Activated naive CD8-positive, alpha-beta T cell treated with anti-CD3 and anti-CD28 coated beads, Interleukin-2, amount 50 U/mL, for 24 hours (primary cell): ENCODE measurements around the gene GSTP1.
"Not testable (repeated sequence)": the region's sequence is repeated elsewhere in the genome, so short reads cannot be mapped to it uniquely, and the experiment has no call there.

ENCODE experiments used
- ATAC-seq: fragments of 150-1000 bp; cut with Tn5 transposase; one replicate; pipeline ENCODE4 v1.10.0; 2021
- DNase-seq: peaks from one replicate; pipeline ENCODE4 v3.0.0; 2021
- H3K27ac Mint-ChIP-seq: one replicate; pipeline ENCODE4 v1.8.0; 2021; ENCODE audit warnings: mild to moderate bottlenecking, mixed read lengths
- H3K27me3 Mint-ChIP-seq: one replicate; pipeline ENCODE4 v1.8.0; 2021; ENCODE audit warnings: mixed read lengths
- H3K36me3 Mint-ChIP-seq: one replicate; pipeline ENCODE4 v1.8.0; 2021; ENCODE audit warnings: low read depth, mixed read lengths
- H3K4me1 Mint-ChIP-seq: one replicate; pipeline ENCODE4 v1.8.0; 2021; ENCODE audit warnings: mixed read lengths
- H3K4me3 Mint-ChIP-seq: one replicate; pipeline ENCODE4 v1.8.0; 2021; ENCODE audit warnings: mild to moderate bottlenecking, moderate library complexity, mixed read lengths
- H3K9me3 Mint-ChIP-seq: one replicate; pipeline ENCODE4 v1.8.0; 2021; ENCODE audit warnings: mixed read lengths

Gene GSTP1

DNA sequence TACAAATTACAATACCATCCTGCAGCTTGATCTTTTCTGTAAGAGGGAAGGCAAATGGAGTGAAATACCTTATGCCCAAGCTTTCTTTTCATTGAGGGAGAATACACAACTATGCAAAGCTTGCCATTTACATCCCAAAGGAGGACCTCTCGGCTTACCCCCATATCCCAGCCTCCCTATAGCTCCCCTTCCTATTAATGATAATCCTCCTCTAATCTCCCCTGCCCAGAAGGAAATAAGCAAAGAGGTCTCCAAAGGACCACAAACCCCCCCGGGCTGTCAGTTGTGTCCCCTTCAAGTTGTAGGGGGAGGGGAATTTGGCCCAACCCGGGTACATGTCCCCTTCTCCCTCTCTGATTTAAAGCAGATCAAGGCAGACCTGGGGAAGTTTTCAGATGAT is 38.3 kb downstream of the GSTP1 start:
- H3K27me3 Mint-ChIP-seq, ATAC-seq, H3K36me3 Mint-ChIP-seq, H3K4me1 Mint-ChIP-seq, H3K9me3 Mint-ChIP-seq, H3K4me3 Mint-ChIP-seq, DNase-seq, H3K27ac Mint-ChIP-seq: not testable (repeated sequence)

DNA sequence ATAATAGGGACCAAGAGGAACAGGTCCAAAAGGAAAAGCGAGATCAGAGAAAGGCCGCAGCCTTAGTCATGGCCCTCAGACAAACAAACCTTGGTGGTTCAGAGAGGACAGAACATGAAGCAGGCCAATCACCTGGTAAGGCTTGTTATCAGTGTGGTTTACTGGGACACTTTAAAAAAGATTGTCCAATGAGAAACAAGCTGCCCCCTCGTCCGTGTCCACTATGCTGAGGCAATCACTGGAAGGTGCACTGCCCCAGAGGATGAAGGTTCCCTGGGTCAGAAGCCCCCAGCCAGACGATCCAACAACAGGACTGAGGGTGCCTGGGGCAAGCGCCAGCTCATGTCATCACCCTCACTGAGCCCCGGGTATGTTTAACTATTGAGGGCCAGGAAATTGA is 39.3 kb downstream of the GSTP1 start:
- not testable (repeated sequence) for H3K9me3 Mint-ChIP-seq, H3K27me3 Mint-ChIP-seq, H3K4me1 Mint-ChIP-seq, H3K27ac Mint-ChIP-seq, DNase-seq, ATAC-seq, H3K36me3 Mint-ChIP-seq, H3K4me3 Mint-ChIP-seq

DNA sequence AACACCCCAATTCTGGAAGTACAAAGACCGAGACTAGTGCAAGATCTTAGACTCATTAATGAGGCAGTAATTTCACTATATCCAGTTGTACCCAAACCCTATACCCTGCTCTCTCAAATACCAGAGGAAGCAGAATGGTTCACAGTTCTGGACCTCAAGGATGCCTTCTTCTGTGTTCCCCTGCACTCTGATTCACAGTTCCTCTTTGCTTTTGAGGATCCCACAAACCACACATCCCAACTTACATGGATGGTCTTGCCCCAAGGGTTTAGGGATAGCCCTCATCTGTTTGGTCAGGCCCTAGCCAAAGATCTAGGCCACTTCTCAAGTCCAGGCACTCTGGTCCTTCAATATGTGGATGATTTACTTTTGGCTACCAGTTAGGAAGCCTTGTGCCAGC is 40.2 kb downstream of the GSTP1 start:
- not testable (repeated sequence) for H3K36me3 Mint-ChIP-seq, H3K9me3 Mint-ChIP-seq, ATAC-seq, H3K4me1 Mint-ChIP-seq, H3K4me3 Mint-ChIP-seq, H3K27me3 Mint-ChIP-seq, H3K27ac Mint-ChIP-seq, DNase-seq

DNA sequence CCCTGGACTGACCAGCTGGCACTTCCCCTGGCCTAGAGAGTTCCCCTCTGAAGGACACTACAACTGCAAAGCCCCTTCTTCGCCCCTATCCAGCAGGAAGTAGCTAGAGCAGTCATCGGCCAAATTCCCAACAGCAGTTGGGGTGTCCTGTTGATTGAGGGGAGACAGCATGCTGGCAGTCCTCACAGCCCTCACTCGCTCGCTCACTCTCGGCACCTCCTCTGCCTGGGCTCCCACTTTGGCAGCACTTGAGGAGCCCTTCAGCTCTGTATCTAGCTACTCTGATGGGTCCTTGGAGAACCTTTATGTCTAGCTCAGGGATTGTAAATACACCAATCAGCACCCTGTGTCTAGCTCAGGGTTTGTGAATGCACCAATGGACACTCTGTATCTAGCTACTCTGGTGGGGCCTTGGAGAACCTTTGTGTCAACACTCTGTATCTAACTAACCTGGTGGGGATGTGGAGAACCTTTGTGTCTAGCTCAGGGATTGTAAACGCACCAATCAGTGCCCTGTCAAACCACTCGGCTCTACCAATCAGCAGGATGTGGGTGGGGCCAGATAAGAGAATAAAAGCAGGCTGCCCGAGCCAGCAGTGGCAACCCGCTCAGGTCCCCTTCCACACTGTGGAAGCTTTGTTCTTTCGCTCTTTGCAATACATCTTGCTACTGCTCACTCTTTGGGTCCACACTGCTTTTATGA is 42.7 kb downstream of the GSTP1 start:
- H3K9me3 Mint-ChIP-seq, H3K27ac Mint-ChIP-seq, DNase-seq, H3K4me1 Mint-ChIP-seq, ATAC-seq, H3K36me3 Mint-ChIP-seq, H3K27me3 Mint-ChIP-seq, H3K4me3 Mint-ChIP-seq: not testable (repeated sequence)

DNA sequence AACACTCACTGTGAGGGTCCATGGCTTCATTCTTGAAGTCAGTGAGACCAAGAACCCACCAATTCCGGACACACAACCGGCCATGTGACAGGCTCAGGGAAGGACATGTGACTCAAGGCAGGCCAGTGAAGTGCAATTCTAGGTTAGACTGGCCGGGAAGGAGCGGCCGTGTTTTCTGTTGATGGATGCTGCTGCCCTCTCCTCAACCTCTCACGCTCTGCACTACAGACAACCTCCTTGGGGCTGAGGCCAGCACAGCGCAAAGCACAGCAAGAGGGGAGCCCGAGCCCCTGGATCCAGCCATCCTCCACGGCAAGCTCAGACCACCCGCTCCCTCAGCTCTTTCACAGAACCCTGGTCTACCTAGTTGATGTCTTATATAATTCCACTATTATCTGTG is 43.4 kb downstream of the GSTP1 start:
- DNase-seq, result no peak
- Mint-ChIP-seq H3K4me3 (no peak overlapping the region), H3K27ac (no peak overlapping the region), H3K9me3 (no peaks in the 10 kb centered on the region), H3K36me3 (peaks cover 5% of the 10 kb centered on the region), H3K4me1 (peaks cover 5% of the 10 kb centered on the region), H3K27me3 (no peaks in the 10 kb centered on the region)
- ATAC-seq, result no peak

DNA sequence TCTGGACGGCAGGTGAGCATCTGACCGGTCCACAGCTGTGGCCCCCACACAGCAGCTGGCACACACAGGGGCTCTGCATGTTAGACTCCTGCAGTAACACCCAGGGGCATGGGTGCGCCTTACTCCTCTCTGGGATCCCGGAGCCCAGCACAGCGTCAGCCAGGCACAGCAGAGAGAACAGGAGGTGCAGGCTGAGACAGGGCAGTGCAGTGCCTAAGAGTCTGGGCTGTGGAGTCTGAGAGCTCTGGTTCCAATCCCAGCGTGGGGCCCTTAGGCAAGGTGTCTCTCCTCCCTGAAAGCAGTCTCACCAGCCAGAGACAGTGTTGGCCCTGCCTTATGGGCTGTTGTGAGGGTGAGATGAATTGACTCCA is 43.8 kb downstream of the GSTP1 start:
- DNase-seq (no peak), ATAC-seq (no peak)
- peaks cover 5% of the 10 kb centered on the region for H3K36me3 Mint-ChIP-seq
- no peaks in the 10 kb centered on the region for H3K9me3 Mint-ChIP-seq
- H3K4me3 Mint-ChIP-seq, result no peak overlapping the region
- no peak overlapping the region for H3K27ac Mint-ChIP-seq
- no peaks in the 10 kb centered on the region for H3K27me3 Mint-ChIP-seq
- peaks cover 5% of the 10 kb centered on the region for H3K4me1 Mint-ChIP-seq

DNA sequence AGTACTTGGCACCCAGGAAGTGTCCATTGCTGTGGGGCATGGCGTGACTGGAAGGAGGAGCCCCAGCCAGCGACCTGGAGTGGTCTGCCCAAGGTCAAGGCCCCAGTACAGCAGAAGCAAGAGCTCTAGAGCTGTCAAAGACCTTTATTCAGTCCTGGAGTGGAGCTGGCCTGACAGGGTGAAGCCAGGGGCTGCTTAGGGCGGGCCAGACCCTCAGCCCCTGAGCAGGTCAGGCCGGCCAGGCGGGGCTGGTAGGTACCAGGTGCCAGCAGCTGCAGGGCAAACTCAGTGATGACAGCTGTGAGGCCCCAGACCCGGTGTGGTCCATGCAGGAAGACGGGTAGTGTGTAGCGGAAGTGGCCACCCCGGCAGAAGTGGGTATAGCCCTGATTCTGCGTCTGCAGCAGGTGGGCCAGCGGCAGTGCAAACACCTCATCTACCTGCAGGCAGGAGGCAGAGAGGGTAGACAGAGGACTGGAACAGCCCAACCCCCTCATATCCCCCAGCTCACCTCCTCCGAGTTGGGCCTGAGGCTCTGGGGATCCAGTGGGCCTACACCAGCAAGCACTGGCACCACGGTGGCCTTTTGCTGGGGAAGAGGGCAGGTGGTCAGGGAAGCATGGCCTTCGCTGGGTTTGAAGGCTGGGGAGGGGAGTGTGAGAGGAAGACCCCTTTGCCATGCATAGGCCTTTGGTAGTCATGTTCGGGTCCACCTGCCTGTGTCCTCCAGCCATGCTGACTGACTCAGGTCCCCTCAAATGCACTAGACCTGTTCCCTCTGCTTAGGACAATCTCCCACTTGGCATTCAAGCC is 44.4 kb downstream of the GSTP1 start:
- H3K27me3 Mint-ChIP-seq, result no peaks in the 10 kb centered on the region
- H3K4me1 Mint-ChIP-seq, result peaks cover 5% of the 10 kb centered on the region
- ATAC-seq (no peak), DNase-seq (no peak)
- peaks cover 5% of the 10 kb centered on the region for H3K36me3 Mint-ChIP-seq
- H3K4me3 Mint-ChIP-seq, result peak overlapping the region; percentile 75
- no peaks in the 10 kb centered on the region for H3K9me3 Mint-ChIP-seq
- no peak overlapping the region for H3K27ac Mint-ChIP-seq

DNA sequence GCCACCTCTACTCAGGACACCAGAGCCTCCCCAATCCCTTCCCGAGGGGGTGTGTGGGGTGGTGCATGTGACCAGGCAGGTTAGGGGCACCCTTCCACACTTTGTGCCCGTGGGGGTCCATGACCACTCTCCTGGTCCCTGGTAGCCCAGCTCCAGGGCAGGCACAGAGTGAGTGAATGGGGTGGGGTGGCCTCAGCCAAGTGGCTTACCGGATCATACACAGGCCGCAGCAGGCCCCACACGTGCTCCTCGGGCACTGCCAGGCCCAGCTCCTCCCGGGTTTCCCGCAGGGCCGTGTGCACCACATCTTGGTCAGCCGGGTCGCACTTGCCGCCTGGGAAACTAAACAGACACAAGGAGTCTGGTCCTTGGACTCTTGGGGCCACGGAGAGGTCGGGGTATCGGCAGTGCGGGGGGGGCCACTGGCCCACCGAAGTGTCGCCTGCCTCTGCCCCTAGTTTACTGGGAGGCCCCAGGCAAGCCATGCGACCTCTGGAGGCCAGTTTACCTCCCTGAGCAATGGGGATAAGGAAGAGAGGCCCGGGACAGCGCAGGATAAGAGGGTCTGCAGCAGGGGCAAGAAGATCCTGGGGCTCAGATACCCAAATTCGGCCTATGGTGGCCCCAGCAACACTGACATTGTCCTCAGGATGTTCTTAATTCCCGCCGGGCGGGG is 45.2 kb downstream of the GSTP1 start:
- peaks cover 5% of the 10 kb centered on the region for H3K4me1 Mint-ChIP-seq
- ATAC-seq, result no peak
- no peaks in the 10 kb centered on the region for H3K27me3 Mint-ChIP-seq
- H3K4me3 Mint-ChIP-seq, result peak overlapping the region; percentile 75
- peaks cover 5% of the 10 kb centered on the region for H3K36me3 Mint-ChIP-seq
- no peak for DNase-seq
- no peak overlapping the region for H3K27ac Mint-ChIP-seq
- H3K9me3 Mint-ChIP-seq, result no peaks in the 10 kb centered on the region

DNA sequence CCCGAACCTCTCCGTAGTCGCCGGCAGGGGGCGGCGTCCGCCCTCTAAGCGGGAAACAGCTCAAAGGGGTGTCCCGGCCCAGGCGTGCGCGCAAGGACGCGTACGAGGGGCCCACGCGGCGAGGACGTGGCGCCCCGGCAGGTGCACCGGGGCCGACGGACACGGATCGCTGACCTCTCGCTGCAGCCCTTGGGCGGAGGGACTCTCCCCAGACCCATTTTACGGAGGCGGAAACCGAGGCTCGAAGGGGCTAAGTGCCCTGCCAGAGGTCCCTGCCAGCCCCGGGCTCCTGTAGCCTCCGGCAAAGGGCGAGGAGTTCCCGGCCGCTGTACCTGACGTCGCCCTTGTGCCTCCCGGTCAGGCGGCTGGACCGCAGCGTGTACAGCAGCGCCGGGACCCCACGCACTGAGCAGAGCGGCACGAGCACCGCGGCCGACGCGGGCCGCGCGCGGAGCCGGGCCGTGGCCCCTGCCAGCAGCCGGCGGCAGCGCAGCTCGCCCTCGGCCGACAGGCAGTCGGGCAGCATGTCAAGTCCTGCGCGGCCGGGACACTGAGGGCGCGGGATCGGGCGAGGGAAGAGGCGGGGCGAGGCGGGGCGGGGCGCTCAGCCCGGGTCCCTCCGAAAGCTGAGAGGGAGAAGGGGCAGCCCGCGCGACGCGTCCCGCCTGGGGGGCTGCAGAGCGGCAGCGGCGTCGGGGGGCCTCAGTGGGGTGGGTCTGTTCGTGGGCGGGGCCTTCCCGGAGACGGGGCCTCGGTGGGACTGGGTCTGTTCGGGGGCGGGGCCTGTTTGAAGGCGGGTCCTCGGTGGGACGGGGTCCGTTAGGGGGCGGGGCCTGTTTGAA is 46.0 kb downstream of the GSTP1 start, which contains the start of gene NUDT8:
TSS of gene NUDT8 (minus strand) at position 552 of the 842 bp plus-strand sequence. CDS start at position 526, 26 bp downstream.
- H3K36me3 Mint-ChIP-seq, result peaks cover 5% of the 10 kb centered on the region
- peak; percentile 70 for ATAC-seq
- DNase-seq, result peak; percentile 91
- no peaks in the 10 kb centered on the region for H3K27me3 Mint-ChIP-seq
- no peaks in the 10 kb centered on the region for H3K9me3 Mint-ChIP-seq
- peak within 1 kb of the TSS; percentile 84 for H3K27ac Mint-ChIP-seq
- H3K4me1 Mint-ChIP-seq, result peaks cover 5% of the 10 kb centered on the region
- peak within 1 kb of the TSS; percentile 75 for H3K4me3 Mint-ChIP-seq

DNA sequence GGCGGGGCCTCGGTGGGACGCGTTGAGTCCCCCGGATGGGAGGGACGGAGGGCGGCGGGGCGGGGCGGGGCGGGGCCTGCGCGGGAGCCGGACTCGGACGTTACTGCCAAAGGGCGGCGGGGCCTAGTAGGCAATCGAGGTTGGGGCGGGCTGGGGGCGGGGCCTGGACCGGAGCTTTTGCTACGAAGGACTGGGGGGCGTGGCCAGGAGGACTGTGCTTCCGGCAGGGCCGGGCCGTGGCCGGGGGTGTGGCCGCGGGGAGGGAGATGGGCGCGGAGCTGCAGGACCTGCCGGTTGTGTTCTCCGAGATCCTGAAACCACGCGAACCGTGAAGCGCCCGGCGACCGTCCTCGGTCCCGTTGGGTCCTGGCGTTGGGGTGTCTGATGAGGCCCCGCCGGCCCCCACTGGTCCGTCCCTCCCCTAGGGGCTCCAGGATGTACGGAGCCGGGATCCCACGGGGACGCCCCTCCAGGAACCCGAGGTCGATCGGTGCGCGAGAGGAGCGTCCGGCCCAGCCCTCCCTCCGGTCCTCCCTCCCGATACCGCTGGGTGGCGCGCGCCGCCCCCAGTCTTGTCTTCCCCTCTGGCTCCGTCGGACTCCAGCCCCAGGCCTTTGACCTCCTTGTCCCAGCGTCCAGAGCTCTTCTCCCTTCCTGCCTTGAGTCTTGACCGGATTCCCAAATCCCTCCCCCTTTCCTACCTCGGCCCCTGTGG is 46.8 kb downstream of the GSTP1 start:
- peaks cover 5% of the 10 kb centered on the region for H3K4me1 Mint-ChIP-seq
- H3K27ac Mint-ChIP-seq, result peak overlapping the region; percentile 84
- peak overlapping the region; percentile 75 for H3K4me3 Mint-ChIP-seq
- no peaks in the 10 kb centered on the region for H3K9me3 Mint-ChIP-seq
- peak; percentile 97 for DNase-seq
- H3K36me3 Mint-ChIP-seq, result peaks cover 5% of the 10 kb centered on the region
- no peaks in the 10 kb centered on the region for H3K27me3 Mint-ChIP-seq
- peak; percentile 71 for ATAC-seq

DNA sequence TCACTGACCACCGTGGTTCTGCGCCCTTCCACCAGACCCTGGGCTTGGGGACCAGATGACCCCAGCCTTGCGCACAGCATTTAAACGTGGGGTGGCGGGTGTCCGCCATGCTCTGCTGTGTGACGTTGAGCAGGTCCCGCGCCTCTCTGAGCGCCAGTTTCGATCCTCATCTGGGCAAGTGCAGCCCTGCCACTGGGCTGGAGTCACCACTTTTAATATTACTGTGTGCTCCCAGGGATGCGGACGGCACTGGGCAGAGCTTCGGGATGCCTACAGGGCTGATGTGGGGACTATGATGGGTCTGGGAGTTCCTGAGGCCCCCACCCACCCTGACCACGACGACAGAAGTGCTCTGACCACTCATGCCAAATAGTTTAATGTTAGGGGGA is 47.3 kb downstream of the GSTP1 start:
- Mint-ChIP-seq H3K4me3 (peak overlapping the region; percentile 75), H3K27ac (peak overlapping the region; percentile 53), H3K27me3 (no peaks in the 10 kb centered on the region), H3K9me3 (no peaks in the 10 kb centered on the region), H3K4me1 (peaks cover 5% of the 10 kb centered on the region), H3K36me3 (peaks cover 5% of the 10 kb centered on the region)
- ATAC-seq (no peak), DNase-seq (no peak)

DNA sequence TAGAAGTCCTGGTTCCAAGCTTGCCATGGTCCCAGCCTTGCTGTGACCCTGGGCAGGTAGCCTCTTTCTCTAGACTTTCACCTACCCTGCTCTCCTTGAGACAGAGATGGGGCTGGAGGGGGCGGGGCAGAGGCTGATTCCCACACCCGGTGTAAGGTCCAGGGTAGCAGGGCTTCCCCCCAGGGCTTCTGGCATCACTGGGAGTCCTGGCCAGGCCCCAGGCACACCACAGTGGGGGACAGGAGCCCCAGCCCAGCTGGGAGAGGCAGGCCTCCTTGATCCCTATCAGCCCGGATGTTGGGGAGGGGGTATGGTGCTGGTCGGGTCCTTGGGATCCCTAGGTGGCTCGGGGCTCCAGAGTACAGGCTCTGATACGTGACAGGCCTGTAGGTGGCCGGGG is 47.8 kb downstream of the GSTP1 start:
- H3K36me3 Mint-ChIP-seq, result peaks cover 5% of the 10 kb centered on the region
- H3K4me3 Mint-ChIP-seq, result peak overlapping the region; percentile 75

DNA sequence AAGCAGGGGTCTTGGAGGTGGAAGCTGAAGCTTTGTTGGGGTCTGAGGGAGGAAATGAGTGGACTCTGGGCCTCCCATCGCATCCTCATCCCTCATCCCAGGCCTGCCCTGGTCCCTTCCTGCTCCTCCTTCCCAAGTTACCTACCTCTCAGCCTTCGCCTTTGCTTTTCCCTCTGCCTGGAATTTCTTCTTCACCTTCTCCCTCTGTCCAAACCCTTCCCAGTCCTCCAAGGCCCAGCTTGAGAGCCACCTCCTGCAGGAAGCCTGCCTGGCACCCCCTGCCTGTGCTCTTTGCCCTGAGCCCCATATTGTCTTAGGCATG is 48.2 kb downstream of the GSTP1 start:
- Mint-ChIP-seq H3K27ac (no peak overlapping the region), H3K36me3 (peaks cover 2% of the 10 kb centered on the region), H3K4me1 (peaks cover 6% of the 10 kb centered on the region), H3K4me3 (peak overlapping the region; percentile 21), H3K27me3 (no peaks in the 10 kb centered on the region), H3K9me3 (no peaks in the 10 kb centered on the region)
- DNase-seq (no peak), ATAC-seq (no peak)

More for the DNA sequence above, 47.8 kb downstream of the GSTP1 start:
- Mint-ChIP-seq H3K4me1 (peaks cover 5% of the 10 kb centered on the region), H3K27me3 (no peaks in the 10 kb centered on the region), H3K27ac (no peak overlapping the region), H3K9me3 (no peaks in the 10 kb centered on the region)
- ATAC-seq, result no peak
- DNase-seq, result no peak
